Left renal pelvis (tissue), 4 donors: Measurements from ENCODE around the gene LMX1B. TPM values are rescaled to one million over a fixed set of nuclear protein-coding genes. Genes with fewer than 3 reads are reported as not detected.

Experiments used
- DNase-seq, 4 donors: peaks; one replicate each; pipeline ENCODE4 v3.0.0-alpha.2; 2013; ENCODE audit warnings: low read depth in 4 of 4, low spot score in 3 of 4
- polyA plus RNA-seq, 4 donors: library from polyadenylated mRNA; unstranded; fragments of 120-200 nt; gene quantifications; one replicate each; pipeline ENCODE4 v1.2.1, GENCODE V29; 2013; ENCODE audit not compliant: insufficient read length in 4 of 4

LMX1B gene
- polyA plus RNA-seq, 4 donors: 2.0 to 20.2 (median 16.6) TPM

DNA sequence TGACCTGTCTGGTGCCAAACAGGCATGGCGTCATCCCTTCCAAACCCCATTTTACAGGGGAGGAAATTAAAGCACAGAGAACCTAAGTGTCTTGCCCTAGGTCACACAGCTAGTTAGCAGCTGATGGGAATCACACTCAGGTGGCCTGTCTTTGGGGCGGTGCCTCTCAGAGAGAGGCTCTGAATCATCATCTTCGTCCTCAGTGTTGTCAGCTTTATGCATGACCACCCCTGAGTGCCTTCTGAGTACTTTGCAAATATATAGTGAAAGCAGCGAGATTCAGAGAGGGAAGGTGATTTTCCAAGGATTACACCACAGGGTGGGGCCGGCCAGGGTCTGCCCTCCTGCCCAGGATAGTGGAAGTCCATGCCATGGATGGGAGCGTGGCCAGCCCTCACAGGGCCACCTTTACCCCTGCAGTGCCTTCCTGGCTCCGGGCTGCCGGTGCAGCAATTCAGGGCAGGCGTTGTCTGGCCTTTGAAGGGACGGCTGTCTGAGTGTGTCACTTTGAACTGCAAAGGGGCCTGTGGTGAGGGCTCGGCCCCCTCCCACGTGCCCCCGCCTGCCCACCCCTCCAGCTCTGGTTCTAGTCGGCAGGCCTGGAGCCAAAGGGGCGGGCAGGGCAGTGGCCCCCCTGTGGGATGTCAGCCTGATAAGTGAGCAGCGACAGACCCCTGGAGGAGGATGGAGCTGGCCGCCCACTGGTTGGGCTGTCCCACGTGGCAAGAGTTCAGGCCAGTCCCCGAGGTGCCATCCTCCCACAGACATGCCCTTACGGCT lies 16.9 kb downstream of the LMX1B start:
- no peak for DNase-seq

DNA sequence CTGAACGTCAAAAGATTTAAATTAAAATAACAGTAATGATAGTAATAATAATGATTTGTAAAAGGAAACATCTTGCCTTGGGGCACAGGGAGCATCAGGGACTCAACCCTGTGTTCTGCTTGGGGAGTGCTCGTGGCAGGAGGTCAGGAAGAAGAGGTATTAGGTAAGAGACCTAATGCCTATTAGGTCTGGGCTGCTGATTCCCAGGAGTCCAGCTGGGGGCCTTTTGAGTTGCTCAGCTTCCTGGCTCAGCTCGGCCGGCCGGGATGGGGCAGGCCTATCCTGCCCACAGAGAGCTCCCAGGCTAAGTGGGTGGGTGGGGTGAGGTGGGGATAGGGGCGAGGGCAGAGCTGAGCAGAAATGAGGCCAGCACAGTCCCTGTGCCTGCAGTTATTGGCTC lies 17.5 kb downstream of the LMX1B start:
- no peak for DNase-seq

DNA sequence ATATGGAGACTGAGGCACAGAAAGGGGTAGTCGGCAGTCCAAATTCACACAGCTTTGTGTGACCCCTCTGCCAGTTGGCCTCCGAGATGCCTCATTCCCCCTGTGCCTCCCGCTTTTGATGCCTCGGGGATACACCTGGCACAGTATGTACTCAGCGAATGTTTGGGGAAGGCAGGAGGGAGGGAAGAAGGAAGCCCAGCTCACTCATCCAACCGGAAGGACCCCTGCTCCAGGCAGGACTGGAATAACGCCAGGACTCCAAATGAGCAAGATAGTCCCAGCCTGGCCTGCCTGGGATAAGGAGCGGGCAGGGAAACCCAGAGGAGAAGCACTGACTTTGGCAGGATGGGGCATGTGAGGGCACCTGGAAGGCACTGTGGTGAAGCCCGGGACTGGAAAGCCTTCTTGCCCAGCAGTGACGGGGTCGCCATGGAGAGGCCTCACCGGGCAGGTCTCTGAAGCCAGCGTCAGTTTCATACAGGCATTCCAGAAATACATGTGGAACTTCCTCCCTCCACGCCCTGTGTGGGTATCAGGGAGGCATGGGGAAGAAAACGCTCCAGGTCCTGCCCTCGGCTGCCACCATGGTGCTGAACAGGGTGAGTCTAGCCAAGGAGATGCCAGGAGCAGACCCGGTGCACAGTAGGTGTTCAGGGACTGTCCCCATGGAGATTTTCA lies 20.3 kb downstream of the LMX1B start:
- no peak for DNase-seq

DNA sequence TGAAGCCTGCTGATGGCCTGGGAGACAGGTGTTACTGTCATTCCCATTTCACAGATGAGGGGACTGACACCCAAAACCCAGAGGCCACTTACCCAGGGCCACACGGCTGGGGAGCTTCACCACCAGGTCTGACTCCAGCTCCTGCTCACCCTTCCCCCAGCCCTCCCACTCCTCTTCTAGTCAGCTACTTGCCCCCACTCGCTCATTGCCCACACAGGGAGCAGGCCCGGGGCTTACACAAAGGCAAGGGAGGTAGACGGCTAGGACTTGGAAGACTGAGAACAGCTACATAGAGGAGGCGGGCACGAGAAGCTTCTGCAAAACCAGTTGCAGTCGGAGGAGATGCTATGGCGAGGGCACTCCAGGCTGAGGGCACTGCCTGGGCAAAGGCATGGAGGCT lies 21.3 kb downstream of the LMX1B start:
- DNase-seq: no peak

DNA sequence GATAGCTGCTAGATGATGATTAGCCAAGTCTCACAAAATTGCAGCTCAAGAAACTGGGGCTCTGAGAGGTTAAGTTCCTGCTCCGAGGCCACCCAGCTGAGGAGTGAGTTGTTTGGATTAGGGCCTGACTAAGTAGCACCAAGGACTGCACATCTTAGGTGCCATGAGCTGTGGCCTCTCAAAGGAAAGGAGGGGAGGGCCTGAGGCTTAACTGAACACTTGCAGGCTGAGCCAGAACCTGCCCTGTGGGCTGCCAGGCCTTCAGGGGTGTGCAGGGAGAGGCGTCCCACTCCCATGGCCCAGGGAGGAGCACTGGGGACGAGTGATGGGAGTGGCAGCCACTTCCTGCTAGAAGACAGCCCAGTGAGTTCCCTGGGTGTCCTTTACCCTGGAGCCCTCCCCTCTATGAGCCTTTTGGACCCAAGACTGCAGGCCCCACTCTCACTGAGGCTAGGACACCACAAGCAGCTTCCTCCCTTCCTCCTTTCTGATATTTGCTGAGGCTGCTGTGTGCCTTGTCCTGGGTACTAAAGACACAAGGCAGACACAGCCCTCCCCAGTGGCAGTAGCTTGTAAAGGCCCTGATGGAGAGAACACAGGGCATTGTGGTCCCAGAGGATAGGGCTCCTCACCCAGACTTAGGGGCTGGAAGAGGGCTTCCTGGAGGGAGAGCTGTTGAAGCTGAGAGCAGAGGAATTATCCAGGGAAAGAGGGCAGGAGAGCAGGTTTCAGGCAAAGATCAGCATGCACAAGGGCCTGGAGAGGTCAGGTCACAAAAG lies 22.1 kb downstream of the LMX1B start:
- no peak for DNase-seq

DNA sequence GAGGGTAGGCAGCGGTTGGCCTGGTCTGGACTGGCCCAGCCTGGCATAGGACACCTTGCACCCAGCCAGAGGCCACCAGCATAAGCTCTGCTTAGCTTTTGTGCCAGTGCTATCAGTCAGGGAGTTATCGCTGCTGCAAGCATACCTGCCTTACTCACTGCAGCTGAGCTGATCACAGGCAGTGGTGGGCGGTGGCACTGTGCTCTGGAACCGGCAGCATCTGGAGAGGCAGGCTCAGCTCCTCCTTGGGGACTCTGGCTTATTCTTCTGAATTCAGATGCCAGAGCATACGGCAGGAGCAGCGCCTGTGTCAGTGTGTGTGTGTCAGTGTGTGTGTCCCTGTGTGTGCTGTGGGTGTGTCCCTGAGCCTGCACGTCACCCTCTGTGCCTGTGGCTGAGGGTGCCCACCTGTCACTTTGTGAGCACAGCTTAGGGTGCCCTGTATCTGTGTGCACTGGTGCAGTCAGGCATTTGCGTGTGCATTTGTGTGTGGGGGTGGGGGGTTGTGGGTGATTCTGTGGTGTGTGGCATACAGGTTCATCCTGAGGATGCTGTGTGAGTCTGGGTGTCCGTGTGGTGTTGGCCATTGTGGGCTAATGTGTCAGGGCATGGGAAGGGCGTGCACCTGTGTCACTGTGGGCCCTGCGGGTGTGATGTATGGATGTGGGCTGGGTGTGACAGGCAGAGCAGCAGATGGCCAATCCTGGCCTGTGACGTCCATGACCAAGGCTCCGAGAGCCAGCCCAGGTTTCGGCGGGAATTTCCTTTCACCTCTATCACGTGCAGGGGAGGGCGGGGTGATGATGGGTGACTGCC lies 23.5 kb downstream of the LMX1B start:
- DNase-seq: no peak

DNA sequence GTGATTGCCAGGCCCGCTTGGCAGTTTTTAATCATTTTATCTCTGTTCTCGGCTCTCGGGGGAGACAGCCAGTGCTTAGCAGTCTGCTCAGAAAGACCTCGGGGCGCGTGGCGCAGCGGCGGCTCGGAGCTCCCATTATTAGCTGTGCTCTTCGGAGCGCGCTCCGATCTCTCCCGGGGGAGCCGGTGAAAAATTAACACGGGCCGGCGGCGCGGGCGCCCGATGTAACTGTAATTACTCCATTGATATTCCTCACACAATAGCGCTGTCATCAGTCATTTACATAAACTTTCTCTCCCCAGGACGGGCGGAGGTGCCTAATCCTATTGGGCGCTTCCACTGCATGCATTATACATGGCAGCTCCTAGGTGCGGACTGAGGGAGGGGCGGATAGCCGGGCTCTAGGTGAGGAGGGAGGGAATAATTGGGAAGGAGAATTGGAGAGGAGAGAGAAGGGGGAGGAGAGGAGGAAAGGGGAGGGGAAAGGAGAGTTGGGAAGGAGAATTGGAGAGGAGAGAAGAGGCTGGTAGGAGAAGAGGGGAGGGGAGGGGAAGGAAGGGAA lies 24.9 kb downstream of the LMX1B start:
- DNase-seq: no peak

DNA sequence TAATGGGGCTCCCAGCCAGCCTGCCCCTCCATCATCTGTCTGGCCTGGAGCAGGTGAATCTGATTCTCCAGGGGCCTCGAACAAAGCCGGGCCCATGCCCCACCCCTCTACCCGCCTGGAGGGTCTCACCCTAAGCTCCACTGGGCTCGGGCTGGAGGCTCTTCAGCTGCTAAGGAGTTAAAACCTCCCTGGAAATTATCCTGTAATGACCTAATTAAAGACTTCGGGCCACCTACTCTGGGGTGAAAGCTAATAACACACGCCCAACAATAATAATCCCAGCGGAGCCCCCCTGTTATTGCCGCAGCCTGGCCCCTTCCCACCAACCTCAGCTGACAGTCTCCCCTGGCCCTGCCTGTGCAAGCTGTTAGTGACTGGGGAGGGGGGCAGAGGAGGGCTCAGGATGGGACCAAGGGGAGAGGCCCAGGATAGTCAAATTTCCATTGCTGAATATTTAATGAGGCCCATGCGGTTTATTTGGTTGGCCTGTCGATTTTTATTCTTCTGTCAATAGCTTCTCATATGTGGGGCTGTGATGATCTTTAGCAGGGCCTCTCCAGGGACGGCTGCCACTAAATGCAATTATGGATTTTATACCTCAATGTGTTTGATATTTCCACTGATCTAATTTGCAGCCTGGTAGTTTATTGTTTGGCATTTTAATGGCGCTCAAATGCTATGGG lies 25.7 kb downstream of the LMX1B start:
- no peak for DNase-seq

DNA sequence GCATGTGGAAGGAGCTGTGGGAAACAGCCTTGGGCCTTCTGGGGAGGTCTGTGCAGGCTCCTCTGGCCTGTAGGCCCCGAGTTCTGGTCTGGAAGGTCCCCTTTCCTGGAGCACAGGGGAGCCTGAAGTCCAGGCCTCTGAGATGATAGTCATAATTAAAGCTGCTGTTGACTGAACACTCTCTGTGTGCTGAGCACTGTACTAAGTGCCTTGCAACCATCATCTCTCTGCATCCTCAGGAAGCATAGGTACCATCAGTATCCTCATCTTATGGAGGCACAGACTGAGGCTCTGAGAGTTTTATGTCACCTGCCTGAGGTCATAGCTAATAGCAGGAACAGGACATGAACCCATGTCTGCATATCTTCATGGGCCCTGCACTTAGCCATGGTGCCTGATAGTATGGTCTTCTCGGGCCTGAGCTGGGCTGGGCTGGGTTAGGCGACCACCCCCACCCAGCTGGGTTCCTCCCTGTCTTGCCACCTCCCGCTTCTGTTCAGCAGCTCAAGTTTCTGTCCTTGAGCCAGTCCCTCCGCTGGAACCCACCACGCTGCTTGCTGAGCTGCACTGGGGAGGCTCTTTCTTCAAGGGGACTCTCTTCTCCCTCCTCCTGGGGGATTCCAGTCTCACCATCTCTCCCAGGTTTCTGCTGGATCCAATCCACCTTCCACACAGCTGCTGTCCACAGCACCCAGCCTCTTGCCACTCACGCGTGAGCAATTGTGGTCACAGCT lies 27.6 kb downstream of the LMX1B start:
- no peak for DNase-seq

DNA sequence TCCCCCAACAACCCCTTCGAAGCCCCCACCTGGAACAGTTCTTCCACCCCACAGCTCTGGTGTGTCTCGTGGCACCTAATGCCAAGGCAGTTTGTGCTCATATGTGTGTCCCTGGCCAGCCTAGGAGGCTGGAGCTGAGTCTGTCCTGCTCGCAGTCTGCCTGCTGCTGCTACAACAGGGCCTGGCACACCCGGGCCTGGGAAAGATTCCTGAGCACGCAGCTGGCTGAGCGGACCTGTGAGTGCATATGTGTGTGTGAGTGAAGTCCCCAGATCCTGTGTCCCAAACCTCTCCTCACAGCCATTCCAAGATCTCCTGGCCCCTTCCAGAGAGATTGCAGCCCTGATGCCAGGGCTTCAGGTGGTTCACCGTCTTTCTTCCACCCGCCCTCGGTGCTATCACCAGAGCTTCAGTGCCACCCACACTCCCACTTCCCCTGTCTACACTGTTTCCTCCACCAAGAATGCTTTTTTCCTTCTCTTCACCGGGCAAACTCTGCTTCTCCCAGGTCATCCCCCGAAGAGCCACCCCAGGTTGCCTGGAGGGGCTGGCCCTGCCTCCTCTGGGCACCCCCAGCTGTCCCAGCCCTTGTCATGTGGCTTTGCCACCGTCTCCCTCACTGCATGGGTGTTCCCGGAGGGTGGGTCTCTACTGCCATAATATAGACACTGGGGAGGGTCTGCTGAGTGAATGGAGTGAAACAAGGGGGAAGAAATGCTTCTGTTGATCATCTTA lies 28.4 kb downstream of the LMX1B start:
- DNase-seq: no peak

DNA sequence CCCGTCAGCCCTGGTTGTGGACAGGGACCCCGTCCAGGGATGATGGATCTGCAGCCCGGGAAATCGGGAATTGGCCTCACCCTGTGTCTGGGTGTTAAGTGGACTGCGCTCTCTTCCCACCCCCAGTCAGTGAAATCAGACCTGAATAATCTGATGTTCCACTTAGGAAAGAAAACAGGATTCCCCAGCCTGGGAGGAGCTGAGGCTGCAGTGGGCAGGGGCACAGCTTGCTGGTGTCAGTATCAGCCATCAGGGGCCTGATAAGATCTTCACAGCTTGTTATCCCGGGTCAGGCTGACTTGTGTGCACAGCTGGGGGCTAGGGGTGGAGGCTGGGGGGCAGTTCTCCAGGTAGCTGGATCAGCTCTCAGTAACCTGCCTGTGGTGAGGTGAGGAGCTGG lies 29.1 kb downstream of the LMX1B start:
- no peak for DNase-seq

DNA sequence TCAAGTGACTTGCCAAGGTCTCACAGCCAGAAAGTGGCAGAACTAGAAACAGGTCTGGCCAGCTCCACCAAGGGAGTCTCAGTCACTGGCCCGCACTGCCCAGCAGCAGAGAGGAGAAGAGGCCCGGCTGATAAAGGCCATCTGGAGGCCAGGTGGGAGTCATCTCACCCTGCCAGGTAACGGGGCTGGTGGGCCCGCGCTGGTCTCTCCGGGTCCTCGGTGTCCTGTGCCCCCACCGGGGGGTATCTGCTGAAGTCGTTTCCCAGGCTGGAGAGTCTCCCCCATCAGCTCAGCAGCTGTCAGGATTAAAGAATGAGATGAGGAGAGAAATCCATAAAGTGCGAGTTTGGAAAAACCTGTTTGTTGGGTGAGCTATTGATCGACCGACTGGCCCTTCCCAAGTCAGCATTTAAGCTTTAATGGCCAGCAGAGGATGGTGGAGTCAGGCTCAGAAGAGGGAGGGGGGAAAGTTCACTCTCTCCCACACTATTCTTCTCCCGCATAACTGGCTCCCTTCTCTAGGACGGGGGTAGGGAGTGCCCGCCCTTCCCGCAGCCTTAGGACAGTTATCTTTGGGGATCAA lies 30.3 kb downstream of the LMX1B start:
- DNase-seq: no peak

DNA sequence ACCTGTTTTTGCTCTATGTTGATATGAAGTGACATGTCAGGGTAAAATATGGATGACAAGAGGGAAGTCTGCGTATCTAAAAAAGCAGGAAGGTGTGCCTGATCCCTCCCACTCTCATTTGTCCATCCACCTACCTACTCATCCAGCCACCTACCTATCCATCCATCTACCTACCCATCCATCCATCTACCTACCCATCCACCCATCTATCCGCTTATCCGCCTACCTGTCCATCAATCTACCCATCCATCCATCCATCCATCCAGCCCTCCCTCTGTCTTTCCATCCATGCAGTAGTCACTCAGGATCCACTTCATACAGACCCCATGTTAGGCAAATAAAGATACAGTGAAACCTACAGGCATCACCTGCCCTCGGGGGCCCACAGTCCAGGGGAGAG lies 32.4 kb downstream of the LMX1B start:
- DNase-seq: no peak

DNA sequence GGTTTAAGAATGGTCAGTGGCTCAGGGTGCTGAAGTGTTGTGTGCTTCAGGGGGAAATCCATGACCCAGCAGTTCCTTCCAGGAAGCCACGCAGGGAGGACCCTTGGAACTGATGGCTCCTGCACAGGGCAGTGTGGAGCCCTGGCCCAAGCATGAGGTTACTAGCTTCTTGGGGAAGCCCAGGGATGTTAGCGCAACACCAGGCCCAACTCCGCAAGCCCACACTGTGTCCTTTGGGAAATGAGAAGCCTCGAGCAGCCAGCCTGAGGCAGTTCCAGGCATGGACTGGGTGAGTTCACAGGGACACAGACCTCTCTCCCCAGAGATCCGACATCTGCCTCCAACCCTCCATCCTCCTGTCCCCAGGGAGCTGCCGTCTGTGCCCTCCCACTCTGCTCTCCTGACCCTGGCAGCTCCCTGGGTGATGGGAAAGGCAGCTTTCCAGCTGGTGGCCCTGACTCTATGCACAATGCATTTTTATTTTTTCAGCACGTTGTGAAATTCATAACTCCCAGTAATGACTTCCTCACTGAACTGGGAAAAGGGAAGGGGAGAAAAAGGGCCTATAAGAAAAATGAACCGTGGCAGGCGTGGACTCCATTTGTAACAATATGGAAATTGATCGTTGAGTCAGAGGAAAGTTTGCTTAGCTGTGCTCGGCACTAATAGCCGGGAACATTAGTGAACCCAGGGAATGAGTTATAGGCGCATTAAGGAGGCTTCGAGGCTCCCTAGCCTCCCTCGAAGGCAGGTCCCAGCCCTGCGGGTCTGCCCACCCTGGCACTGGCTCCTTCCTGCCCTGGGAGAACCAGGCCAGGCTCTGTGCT lies 34.1 kb downstream of the LMX1B start:
- no peak for DNase-seq

DNA sequence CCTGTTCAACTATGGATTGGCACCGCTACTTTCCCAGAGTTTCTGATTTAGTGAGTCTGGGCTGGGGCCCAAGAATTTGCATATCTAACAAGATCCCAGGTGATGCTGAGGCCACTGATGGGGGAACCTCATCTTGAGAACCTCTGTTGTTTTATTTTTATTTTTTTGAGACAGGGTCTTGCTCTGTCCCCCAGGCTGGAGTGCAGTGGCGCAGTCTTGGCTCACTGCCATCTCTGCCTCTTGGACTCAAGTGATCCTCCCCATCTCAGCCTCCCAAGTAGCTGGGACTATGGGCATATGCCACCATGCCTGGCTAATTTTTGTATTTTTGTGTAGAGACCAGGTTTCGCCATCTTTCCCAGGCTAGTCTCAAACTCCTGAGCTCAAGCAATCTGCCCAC lies 35.7 kb downstream of the LMX1B start:
- no peak for DNase-seq

DNA sequence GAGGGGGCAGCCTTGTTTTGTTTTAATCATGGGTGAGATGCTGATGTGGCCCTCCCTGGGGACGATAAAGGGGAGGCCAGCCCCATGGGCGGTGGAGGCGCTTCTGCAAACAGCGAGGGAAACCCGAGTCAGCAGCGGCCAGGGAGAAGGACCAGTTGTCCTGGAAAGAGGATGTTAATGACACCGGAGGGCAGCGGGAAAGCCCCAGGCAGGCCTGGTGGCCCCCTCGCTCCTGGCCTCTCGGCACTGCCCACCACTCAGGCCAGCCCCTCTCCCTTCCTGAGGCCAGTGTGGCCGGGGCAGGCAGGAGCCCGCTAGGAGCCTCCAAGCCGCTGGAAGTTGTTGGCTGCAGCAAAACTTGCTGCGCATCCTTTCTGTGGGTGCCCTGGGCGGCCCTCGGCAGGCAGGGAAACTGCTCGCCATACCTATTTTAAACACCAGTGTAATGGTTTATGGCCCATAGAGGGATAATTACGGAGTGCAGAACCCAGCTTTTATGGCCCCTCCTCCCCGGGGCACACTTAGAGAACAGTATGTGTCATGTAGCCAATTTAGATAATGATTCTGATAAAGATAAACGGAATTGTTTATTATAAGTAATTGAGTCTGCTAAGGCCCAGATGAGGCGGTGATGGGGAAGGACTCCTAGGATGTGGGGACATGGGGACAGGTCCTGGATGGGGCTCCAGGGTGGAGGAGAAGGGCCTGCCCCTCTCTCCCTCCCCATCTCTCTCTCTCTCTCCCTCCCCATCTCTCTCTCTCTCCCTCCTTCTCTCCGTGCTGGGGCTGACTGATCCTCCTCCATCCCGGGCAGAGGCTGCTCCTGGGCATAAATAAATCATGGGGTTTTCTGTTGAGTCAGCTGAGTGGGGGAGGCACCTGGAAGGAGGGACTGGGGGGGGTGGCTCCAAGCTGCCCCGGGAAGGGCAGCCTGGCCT lies 36.9 kb downstream of the LMX1B start:
- peak in 1 of 4 donors; percentile 65 for DNase-seq
